DOHH2 (cell line): ENCODE data around the gene NEK5.
"Not testable (repeated sequence)": the region's sequence is repeated elsewhere in the genome, so short reads cannot be mapped to it uniquely, and the experiment has no call there.

Experiments
- H3F3A ChIP-seq: fragments of 200-600 bp; sonication (generic), shearing (Covaris generic); 2 replicates; pipeline ENCODE4 v1.6.0; 2016; ENCODE audit warnings: antibody characterized with exemption, mild to moderate bottlenecking; ENCODE audit not compliant: control insufficient read depth, insufficient read depth
- H3K27ac ChIP-seq: fragments of 200-600 bp; sonication (generic); 2 replicates; pipeline ENCODE4 v1.5.1; 2014; ENCODE audit warnings: low read depth, mild to moderate bottlenecking, low read length, moderate library complexity
- H3K27me3 ChIP-seq: fragments of 200-600 bp; sonication (generic); 2 replicates; pipeline ENCODE4 v1.6.1; 2014; ENCODE audit warnings: mild to moderate bottlenecking, low read length, mixed read lengths; ENCODE audit not compliant: control insufficient read depth
- H3K36me3 ChIP-seq: fragments of 200-600 bp; sonication (generic); 2 replicates; pipeline ENCODE4 v1.6.1; 2014; ENCODE audit warnings: mild to moderate bottlenecking, low read length, moderate library complexity, mixed read lengths; ENCODE audit not compliant: control insufficient read depth
- H3K4me1 ChIP-seq: fragments of 200-600 bp; sonication (generic); 2 replicates; pipeline ENCODE4 v1.6.1; 2014; ENCODE audit warnings: mild to moderate bottlenecking, low read length, mixed read lengths; ENCODE audit not compliant: control insufficient read depth
- H3K4me2 ChIP-seq: fragments of 200-600 bp; sonication (generic); 2 replicates; pipeline ENCODE4 v1.6.0; 2014; ENCODE audit warnings: mild to moderate bottlenecking, low read length, moderate library complexity
- H3K4me3 ChIP-seq: fragments of 200-600 bp; sonication (generic); 2 replicates; pipeline ENCODE4 v1.5.1; 2014; ENCODE audit warnings: mild to moderate bottlenecking, low read length, mixed read lengths
- H3K79me2 ChIP-seq: fragments of 200-600 bp; sonication (generic); 2 replicates; pipeline ENCODE4 v1.6.1; 2014; ENCODE audit warnings: mild to moderate bottlenecking, low read length, mixed read lengths; ENCODE audit not compliant: control insufficient read depth
- H3K9me2 ChIP-seq: fragments of 200-600 bp; sonication (generic); replicated peaks from 2 replicates; pipeline ENCODE4 v1.6.1; 2014; ENCODE audit warnings: mild to moderate bottlenecking, low read length, mixed read lengths; ENCODE audit not compliant: control insufficient read depth
- H3K9me3 ChIP-seq: fragments of 200-600 bp; sonication (generic); 2 replicates; pipeline ENCODE4 v1.6.1; 2014; ENCODE audit warnings: antibody characterized with exemption, low read length, mixed read lengths; ENCODE audit not compliant: control insufficient read depth, insufficient read depth
- H4K20me1 ChIP-seq: fragments of 200-600 bp; sonication (generic); 2 replicates; pipeline ENCODE4 v1.6.0; 2014; ENCODE audit warnings: low read depth, mild to moderate bottlenecking, antibody characterized with exemption, low read length, moderate library complexity; ENCODE audit not compliant: control insufficient read depth, insufficient read depth
- CTCF ChIP-seq: fragments of 200-600 bp; sonication (generic); IDR thresholded peaks from one replicate; pipeline ENCODE4 v1.5.1; 2014; ENCODE audit warnings: antibody characterized with exemption, mild to moderate bottlenecking, low read depth, low read length; ENCODE audit not compliant: poor library complexity, severe bottlenecking
- EZH2phosphoT487 ChIP-seq: fragments of 200-600 bp; sonication (generic); IDR thresholded peaks from 2 replicates; pipeline ENCODE4 v1.6.1; 2017; ENCODE audit warnings: borderline replicate concordance, mild to moderate bottlenecking, antibody characterized with exemption, low read length, moderate library complexity, mixed read lengths

Gene NEK5

GRCh38 chr13:52173373-52173772 lies 44.5 kb upstream of the NEK5 start:
- no peaks in the 10 kb centered on the region for H3K79me2 ChIP-seq
- H3K9me3 ChIP-seq, result no peaks in the 10 kb centered on the region
- no peak for TF ChIP-seq CTCF
- TF ChIP-seq EZH2phosphoT487, result no peak
- no peaks in the 10 kb centered on the region for H3K9me2 ChIP-seq
- no peak overlapping the region for H3K4me2 ChIP-seq
- no peaks in the 10 kb centered on the region for H3F3A ChIP-seq
- no peak overlapping the region for H3K4me3 ChIP-seq
- no peaks in the 10 kb centered on the region for H3K27me3 ChIP-seq
- no peaks in the 10 kb centered on the region for H4K20me1 ChIP-seq
- H3K36me3 ChIP-seq, result peaks cover 46% of the 10 kb centered on the region
- H3K4me1 ChIP-seq, result no peaks in the 10 kb centered on the region
- no peak overlapping the region for H3K27ac ChIP-seq

GRCh38 chr13:52171686-52172085 lies 42.8 kb upstream of the NEK5 start:
- not testable (repeated sequence) for H3K4me2 ChIP-seq, H4K20me1 ChIP-seq, H3K9me2 ChIP-seq, H3K27me3 ChIP-seq, H3F3A ChIP-seq, H3K27ac ChIP-seq, H3K4me1 ChIP-seq, H3K9me3 ChIP-seq, H3K4me3 ChIP-seq, H3K79me2 ChIP-seq
- peaks cover 41% of the 10 kb centered on the region for H3K36me3 ChIP-seq

- H3K36me3 ChIP-seq, result peaks cover 41% of the 10 kb centered on the region
- not testable (repeated sequence) for H3K9me3 ChIP-seq, H3K9me2 ChIP-seq, H3K27me3 ChIP-seq, H3K4me3 ChIP-seq, H3K79me2 ChIP-seq, H3K4me2 ChIP-seq, H3F3A ChIP-seq, H4K20me1 ChIP-seq, H3K4me1 ChIP-seq, H3K27ac ChIP-seq
Measured at GRCh38 chr13:52170828-52171391, 42.0 kb upstream of the NEK5 start.

GRCh38 chr13:52169839-52170238 lies 41.0 kb upstream of the NEK5 start:
- H3K36me3 ChIP-seq, result peaks cover 32% of the 10 kb centered on the region
- H3K9me2 ChIP-seq, result no peaks in the 10 kb centered on the region
- H3K9me3 ChIP-seq, result no peaks in the 10 kb centered on the region
- H3K4me2 ChIP-seq, result no peak overlapping the region
- H3K4me3 ChIP-seq, result no peak overlapping the region
- H3K27ac ChIP-seq, result no peak overlapping the region
- H3K27me3 ChIP-seq, result no peaks in the 10 kb centered on the region
- H4K20me1 ChIP-seq, result no peaks in the 10 kb centered on the region
- no peaks in the 10 kb centered on the region for H3F3A ChIP-seq
- no peaks in the 10 kb centered on the region for H3K4me1 ChIP-seq
- H3K79me2 ChIP-seq, result no peaks in the 10 kb centered on the region
- no peak for TF ChIP-seq CTCF
- TF ChIP-seq EZH2phosphoT487, result no peak
